HEK293T (cell line): ENCODE data around the gene NDUFB5.

Experiments
- ARNT ChIP-seq: fragments of 450-650 bp; IDR thresholded peaks from 2 replicates; pipeline ENCODE4 v1.6.1; 2017; ENCODE audit warnings: mild to moderate bottlenecking
- FOXM1 ChIP-seq: fragments of 450-650 bp; IDR thresholded peaks from 2 replicates; pipeline ENCODE4 v1.6.1; 2017; ENCODE audit warnings: mild to moderate bottlenecking, borderline replicate concordance
- SUZ12 ChIP-seq: fragments of 450-650 bp; IDR thresholded peaks from 2 replicates; pipeline ENCODE4 v1.6.1; 2016; ENCODE audit warnings: mild to moderate bottlenecking
- TARDBP ChIP-seq: fragments of 450-650 bp; IDR thresholded peaks from 2 replicates; pipeline ENCODE4 v1.6.1; 2016

- TF ChIP-seq SUZ12: no peak
- no peak for TF ChIP-seq FOXM1
- TF ChIP-seq ARNT: no peak
- TF ChIP-seq TARDBP: no peak
These were observed 66.7 kb downstream of the NDUFB5 start for GRCh38 chr3:179671309-179671708.
